Measurements from ENCODE around the gene MICAL1. TPM values are rescaled to one million over a fixed set of nuclear protein-coding genes. Genes with fewer than 3 reads are reported as not detected.

MICAL1 gene
- total and polyA plus RNA-seq, 10 donors = 51.5 to 169 (median 83.2) TPM

GRCh38 chr6:109453594-109454495 is 1.7 kb downstream of the MICAL1 start:
- Histone ChIP-seq H3K4me1 (peaks cover 23 to 97% (median 77%) of the 10 kb centered on the region in 6 donors), H3K36me3 (peaks cover 0 to 52% (median 7%) of the 10 kb centered on the region in 6 donors), H3K4me3 (peak overlapping the region in 7 of 8 donors; percentile 54 to 92 (median 76)), H3K9me3 (no peaks in the 10 kb centered on the region), H3K27ac (peak overlapping the region; percentile 87 to 100 (median 95)), H3K27me3 (replicated peaks in 1 of 7) (peaks cover 0 to 3% (median 0%) of the 10 kb centered on the region in 7 donors)
- WGBS, 5 donors = 81 to 89% (median 83%) methylated on average over 24 to 27 of the region's 27 CpGs
- TF ChIP-seq POLR2A (IDR thresholded peaks at IDR 0.05) (no peak), POLR2AphosphoS5 (IDR thresholded peaks at IDR 0.05) (peak in 1 of 3 donors; percentile 43)
- TF ChIP-seq, protein P1, sequence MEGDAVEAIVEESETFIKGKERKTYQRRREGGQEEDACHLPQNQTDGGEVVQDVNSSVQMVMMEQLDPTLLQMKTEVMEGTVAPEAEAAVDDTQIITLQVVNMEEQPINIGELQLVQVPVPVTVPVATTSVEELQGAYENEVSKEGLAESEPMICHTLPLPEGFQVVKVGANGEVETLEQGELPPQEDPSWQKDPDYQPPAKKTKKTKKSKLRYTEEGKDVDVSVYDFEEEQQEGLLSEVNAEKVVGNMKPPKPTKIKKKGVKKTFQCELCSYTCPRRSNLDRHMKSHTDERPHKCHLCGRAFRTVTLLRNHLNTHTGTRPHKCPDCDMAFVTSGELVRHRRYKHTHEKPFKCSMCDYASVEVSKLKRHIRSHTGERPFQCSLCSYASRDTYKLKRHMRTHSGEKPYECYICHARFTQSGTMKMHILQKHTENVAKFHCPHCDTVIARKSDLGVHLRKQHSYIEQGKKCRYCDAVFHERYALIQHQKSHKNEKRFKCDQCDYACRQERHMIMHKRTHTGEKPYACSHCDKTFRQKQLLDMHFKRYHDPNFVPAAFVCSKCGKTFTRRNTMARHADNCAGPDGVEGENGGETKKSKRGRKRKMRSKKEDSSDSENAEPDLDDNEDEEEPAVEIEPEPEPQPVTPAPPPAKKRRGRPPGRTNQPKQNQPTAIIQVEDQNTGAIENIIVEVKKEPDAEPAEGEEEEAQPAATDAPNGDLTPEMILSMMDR (IDR thresholded peaks at IDR 0.05 in 8 of 11, conservative IDR thresholded peaks at IDR 0.05 in 3 of 11) = no peak
- peak; percentile 84 for DNase-seq
- intact Hi-C loops (cut with DNase I; ENCODE audit: low total_unique reads) = no loop called here

DNA sequence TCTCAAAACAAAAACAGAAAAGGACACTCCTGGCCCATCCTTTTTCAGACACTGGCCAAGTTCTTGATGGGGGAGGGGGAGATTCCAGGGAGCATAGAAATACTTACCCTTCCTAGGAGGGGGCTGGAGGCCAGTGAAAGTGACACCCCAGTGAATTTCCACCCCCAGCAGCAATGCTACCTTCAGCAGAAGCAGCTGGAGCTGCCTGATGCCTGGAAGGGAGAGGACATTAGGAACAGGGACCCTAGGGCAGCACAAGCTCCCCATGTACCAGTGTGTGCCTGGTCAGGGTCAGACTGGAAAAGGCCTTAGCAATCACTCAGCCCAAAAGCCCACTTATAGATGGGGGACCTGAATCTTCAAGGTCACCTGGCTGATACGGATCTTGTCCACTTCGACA is 2.4 kb downstream of the MICAL1 start:
- 86 to 94% (median 91%) methylated on average over 2 of the region's 2 CpGs for WGBS, 5 donors
- Histone ChIP-seq H3K36me3 (peaks cover 0 to 59% (median 7%) of the 10 kb centered on the region in 6 donors), H3K27me3 (replicated peaks in 1 of 7) (peaks cover 0 to 3% (median 0%) of the 10 kb centered on the region in 7 donors), H3K27ac (peak overlapping the region in 4 of 8 donors; percentile 87 to 100 (median 96)), H3K4me3 (no peak overlapping the region), H3K9me3 (no peaks in the 10 kb centered on the region), H3K4me1 (peaks cover 23 to 97% (median 74%) of the 10 kb centered on the region in 6 donors)
- no peak for TF ChIP-seq POLR2AphosphoS5 (IDR thresholded peaks at IDR 0.05)
- no peak for TF ChIP-seq POLR2A (IDR thresholded peaks at IDR 0.05)
- TF ChIP-seq, protein P1 (IDR thresholded peaks at IDR 0.05 in 8 of 11, conservative IDR thresholded peaks at IDR 0.05 in 3 of 11) = no peak
- DNase-seq = no peak
- intact Hi-C loops (cut with DNase I; ENCODE audit: low total_unique reads) = no loop called here

DNA sequence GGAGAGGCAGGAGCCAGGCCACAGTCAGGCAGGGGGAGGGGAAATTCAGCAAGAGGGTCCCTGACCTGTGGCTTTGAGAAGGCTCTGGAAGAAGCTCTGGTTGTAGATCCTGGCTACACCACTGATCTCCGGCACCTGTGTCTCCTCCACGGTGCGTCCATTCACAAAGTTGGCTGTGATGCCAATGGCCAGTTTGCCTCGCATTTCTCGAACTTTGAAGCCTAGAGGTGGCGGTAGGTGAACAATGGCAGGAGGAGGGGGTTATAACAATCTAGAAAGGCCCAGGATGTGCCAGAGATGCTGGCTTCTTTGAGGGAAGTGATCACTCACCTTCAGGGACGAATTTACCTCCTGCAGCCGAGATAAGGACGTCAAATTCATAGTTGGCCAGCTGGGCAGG is 3.4 kb downstream of the MICAL1 start:
- 85 to 89% (median 88%) methylated on average over 9 of the region's 9 CpGs for WGBS, 5 donors
- no peaks in the 10 kb centered on the region for H3K9me3 ChIP-seq
- intact Hi-C loops (cut with DNase I; ENCODE audit: low total_unique reads) = no loop called here
- no peak for TF ChIP-seq POLR2AphosphoS5 (IDR thresholded peaks at IDR 0.05)
- no peak for TF ChIP-seq POLR2A (IDR thresholded peaks at IDR 0.05)
- TF ChIP-seq, protein P1 (IDR thresholded peaks at IDR 0.05 in 8 of 11, conservative IDR thresholded peaks at IDR 0.05 in 3 of 11) = no peak
- peaks cover 23 to 95% (median 64%) of the 10 kb centered on the region in 6 donors for H3K4me1 ChIP-seq
- peaks cover 0 to 3% (median 0%) of the 10 kb centered on the region in 7 donors for H3K27me3 ChIP-seq (replicated peaks in 1 of 7)
- no peak overlapping the region for H3K4me3 ChIP-seq
- peak overlapping the region in 2 of 8 donors; percentile 95 to 100 for H3K27ac ChIP-seq
- DNase-seq = no peak
- H3K36me3 ChIP-seq = peaks cover 0 to 68% (median 7%) of the 10 kb centered on the region in 6 donors

DNA sequence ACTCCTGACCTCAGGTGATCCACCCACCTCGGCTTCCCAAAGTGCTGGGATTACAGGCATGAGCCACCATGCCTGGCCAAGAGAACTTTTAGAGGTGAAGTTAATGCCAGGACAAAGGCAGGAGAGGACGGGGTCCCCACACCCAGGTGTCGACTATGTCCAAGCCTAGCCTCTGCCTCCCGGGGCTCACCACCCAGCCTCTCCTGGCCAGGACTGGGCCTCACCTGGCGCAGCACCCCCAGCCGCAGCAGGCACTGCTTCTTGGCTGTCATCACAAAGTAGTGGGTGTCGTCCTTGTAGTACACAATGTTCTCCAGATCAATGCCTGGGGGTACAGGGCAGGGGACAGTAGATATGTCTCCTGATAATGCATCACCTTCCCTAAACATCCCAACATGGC is 4.2 kb downstream of the MICAL1 start:
- whole genome bisulfite sequencing, 5 donors = 92 to 100% (median 96%) methylated on average over 3 to 7 of the region's 7 CpGs
- Histone ChIP-seq H3K36me3 (peaks cover 0 to 76% (median 14%) of the 10 kb centered on the region in 6 donors), H3K4me1 (peaks cover 23 to 87% (median 56%) of the 10 kb centered on the region in 6 donors), H3K4me3 (no peak overlapping the region), H3K27ac (no peak overlapping the region), H3K27me3 (replicated peaks in 1 of 7) (peaks cover 0 to 3% (median 0%) of the 10 kb centered on the region in 7 donors), H3K9me3 (no peaks in the 10 kb centered on the region)
- intact Hi-C loops (cut with DNase I; ENCODE audit: low total_unique reads) = no loop called here
- TF ChIP-seq, protein P1 (IDR thresholded peaks at IDR 0.05 in 8 of 11, conservative IDR thresholded peaks at IDR 0.05 in 3 of 11) = no peak
- TF ChIP-seq POLR2AphosphoS5 (IDR thresholded peaks at IDR 0.05) = peak in 1 of 3 donors; percentile 56
- no peak for DNase-seq

Measured in spleen (tissue), 11 donors.